ENCODE data around the gene MYO1D. TPM values are rescaled to one million over a fixed set of nuclear protein-coding genes. Genes with fewer than 3 reads are reported as not detected.
A peak's percentile ranks its signal among the peaks of the same experiment; 100 is the strongest.

MYO1D gene
- polyA plus RNA-seq, 2 donors: 31.8 to 43.2 TPM

DNA sequence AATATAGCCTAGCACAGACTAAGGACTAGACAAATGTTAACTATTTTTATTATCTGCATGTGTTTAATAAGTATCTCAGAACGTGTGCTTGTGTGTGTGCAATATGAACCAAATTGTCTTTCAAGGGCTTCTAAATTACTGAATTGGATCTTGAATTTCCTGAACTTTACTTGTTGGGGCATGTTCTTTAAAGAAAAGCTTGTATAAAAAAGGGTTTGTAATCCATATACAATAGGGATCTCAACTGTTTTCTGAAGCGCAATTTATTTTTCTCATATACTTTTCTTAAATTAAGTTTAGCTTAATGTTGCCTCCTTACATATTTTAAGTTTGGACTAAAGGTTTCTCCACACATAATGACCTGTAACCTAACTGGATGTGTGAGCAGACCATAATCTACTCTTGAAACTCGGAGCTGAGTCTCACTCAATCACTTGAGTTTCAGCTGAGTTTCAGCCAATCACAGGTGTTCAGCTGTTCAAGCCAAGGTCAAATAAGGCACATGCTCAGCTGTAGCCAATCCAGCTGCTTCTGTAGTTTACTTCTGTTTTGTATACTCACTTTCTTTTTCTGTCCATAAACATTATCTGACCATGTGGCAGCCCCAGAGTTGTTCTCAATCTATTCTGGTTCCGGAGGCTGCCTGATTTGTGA is 317.8 kb downstream of the MYO1D start:
- WGBS, 2 donors: 50 to 58% methylated on average over 4 of the region's 4 CpGs
- no peak overlapping the region for H3K4me3 ChIP-seq (ENCODE audit: low read depth in 1 of 2, low read length in 2 of 2)
- H3K27ac ChIP-seq (ENCODE audit: low read depth in 2 of 2, low read length in 1 of 2): peak overlapping the region; percentile 33 to 56
- no peaks in the 10 kb centered on the region for H3K36me3 ChIP-seq (ENCODE audit: control insufficient read depth in 2 of 2, insufficient read depth in 2 of 2, low read length in 1 of 2)
- no peaks in the 10 kb centered on the region for H3K27me3 ChIP-seq (ENCODE audit: control insufficient read depth in 1 of 2, insufficient read depth in 2 of 2, low read length in 2 of 2)
- no peaks in the 10 kb centered on the region for H3K9me3 ChIP-seq (ENCODE audit: control insufficient read depth in 2 of 2, insufficient read depth in 1 of 2, low read depth in 1 of 2, low read length in 1 of 2)
- H3K4me1 ChIP-seq (ENCODE audit: control insufficient read depth in 2 of 2, insufficient read depth in 2 of 2, low read length in 1 of 2): peaks cover 0 to 2% of the 10 kb centered on the region in 2 donors

DNA sequence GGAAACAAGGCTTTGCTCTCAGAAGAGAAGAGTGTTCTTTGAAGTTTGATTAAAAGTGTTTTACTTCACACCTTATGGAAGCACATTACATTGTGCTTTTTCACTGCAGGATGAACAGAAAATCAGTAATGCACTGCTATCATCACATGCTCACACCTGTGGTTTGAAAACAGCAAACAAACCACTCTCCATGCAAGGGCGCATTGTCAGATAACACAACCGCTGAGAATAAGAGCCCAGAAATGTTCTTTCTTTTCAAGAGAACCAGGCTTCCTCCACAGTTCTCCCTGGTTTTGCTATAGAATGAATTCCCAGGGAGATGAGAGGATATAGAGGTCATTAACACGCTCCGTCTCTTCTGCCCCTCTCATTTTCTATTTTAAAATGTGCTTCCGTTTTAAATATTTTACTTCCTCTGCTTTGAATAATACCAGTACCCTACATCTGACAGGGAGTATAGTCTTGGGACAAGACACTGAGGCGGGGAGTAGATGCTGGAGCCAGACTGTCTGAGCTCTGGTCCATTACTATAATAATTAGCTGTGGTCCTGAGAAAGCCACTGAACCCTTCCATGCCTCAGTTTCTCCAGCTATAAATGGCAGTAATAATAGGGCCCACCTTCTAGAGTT is 318.5 kb downstream of the MYO1D start:
- H3K27ac ChIP-seq (ENCODE audit: low read depth in 2 of 2, low read length in 1 of 2): peak overlapping the region; percentile 38 to 81
- H3K4me1 ChIP-seq (ENCODE audit: control insufficient read depth in 2 of 2, insufficient read depth in 2 of 2, low read length in 1 of 2): peaks cover 2 to 3% of the 10 kb centered on the region in 2 donors
- WGBS, 2 donors: 59 to 68% methylated on average over 6 of the region's 6 CpGs

DNA sequence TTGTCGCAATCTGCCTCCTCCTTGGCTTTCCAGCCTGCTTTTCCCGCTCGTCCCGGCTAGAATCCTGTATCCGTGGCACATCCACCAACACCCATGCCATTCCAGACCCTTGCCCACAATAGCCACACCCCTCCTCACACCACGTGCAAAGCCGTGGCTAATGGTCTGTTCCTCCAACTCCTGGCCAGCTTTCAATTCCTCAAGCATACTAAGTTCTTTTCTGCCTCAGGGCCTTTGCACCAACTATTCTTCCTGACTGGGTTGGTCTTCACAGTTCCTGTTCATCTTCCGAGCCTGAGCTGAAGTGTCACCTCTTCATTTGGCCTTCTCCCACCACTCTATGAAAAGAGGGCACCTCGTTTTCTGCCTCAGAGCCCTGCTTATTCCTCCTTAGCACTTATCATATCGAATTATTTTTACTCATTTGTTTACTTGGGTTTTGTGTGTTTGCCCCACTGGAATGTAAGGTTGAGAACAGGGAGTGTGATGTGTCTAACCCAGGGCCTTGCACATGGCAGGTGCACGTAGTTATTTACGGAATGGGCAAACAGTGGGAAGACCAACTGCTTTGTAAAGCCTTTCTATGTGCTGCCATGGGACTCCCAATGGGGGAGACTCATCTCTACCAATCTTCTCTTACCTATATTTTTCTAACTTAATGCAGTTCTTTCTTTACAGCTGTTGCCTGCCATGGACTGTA is 321.2 kb downstream of the MYO1D start:
- Histone ChIP-seq H3K27ac (ENCODE audit: low read depth in 2 of 2, low read length in 1 of 2) (no peak overlapping the region), H3K4me1 (ENCODE audit: control insufficient read depth in 2 of 2, insufficient read depth in 2 of 2, low read length in 1 of 2) (peaks cover 3 to 4% of the 10 kb centered on the region in 2 donors), H3K4me3 (ENCODE audit: low read depth in 1 of 2, low read length in 2 of 2) (no peak overlapping the region), H3K9me3 (ENCODE audit: control insufficient read depth in 2 of 2, insufficient read depth in 1 of 2, low read depth in 1 of 2, low read length in 1 of 2) (no peaks in the 10 kb centered on the region), H3K36me3 (ENCODE audit: control insufficient read depth in 2 of 2, insufficient read depth in 2 of 2, low read length in 1 of 2) (no peaks in the 10 kb centered on the region), H3K27me3 (ENCODE audit: control insufficient read depth in 1 of 2, insufficient read depth in 2 of 2, low read length in 2 of 2) (no peaks in the 10 kb centered on the region)
- 89 to 94% methylated on average over 12 of the region's 12 CpGs for WGBS, 2 donors

More for the DNA sequence above, 318.5 kb downstream of the MYO1D start:
- Histone ChIP-seq H3K27me3 (ENCODE audit: control insufficient read depth in 1 of 2, insufficient read depth in 2 of 2, low read length in 2 of 2) (no peaks in the 10 kb centered on the region), H3K9me3 (ENCODE audit: control insufficient read depth in 2 of 2, insufficient read depth in 1 of 2, low read depth in 1 of 2, low read length in 1 of 2) (no peaks in the 10 kb centered on the region), H3K36me3 (ENCODE audit: control insufficient read depth in 2 of 2, insufficient read depth in 2 of 2, low read length in 1 of 2) (no peaks in the 10 kb centered on the region), H3K4me3 (ENCODE audit: low read depth in 1 of 2, low read length in 2 of 2) (no peak overlapping the region)

DNA sequence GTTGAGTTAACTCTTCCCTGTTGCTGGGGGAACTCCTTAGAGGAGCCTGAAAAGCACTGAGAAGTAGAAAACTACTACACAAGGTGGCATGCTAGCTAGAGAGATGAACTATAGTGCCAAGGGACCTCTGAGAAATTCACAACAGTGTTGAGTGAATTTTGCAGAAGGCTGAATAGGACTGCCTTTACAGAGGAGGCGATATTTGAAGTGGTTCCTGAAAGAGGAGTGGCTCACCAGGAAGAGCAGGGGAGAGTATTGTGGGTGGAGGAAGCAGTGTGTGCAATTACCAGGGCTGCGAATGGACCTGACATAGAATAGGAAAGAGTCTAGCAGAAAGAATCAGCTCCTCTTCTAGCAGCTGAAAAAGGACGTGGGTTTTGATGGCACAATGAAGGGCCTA is 323.8 kb downstream of the MYO1D start:
- peaks cover 3 to 4% of the 10 kb centered on the region in 2 donors for H3K4me1 ChIP-seq (ENCODE audit: control insufficient read depth in 2 of 2, insufficient read depth in 2 of 2, low read length in 1 of 2)
- WGBS, 2 donors: 48 to 50% methylated on average over 3 of the region's 3 CpGs

DNA sequence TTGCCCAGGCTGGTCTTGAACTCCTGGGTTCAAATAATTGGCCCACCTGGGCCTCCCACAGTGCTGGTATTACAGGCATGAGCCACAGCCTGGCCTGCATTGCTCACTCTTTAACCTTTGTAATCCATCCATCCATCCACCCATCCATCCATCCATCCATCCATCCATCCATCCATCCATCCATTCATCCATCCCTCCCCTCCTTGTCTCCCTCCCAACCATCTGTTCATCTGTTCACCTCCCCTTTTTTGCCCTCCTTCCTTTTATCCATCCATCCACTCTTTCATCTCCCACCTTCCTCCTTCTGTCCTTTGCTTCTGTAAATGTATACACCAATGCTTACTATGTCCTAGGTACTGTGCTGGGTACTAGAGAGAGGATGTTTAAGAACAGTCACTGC is 324.6 kb downstream of the MYO1D start:
- peak overlapping the region; percentile 94 to 96 for H3K27ac ChIP-seq (ENCODE audit: low read depth in 2 of 2, low read length in 1 of 2)
- no peaks in the 10 kb centered on the region for H3K27me3 ChIP-seq (ENCODE audit: control insufficient read depth in 1 of 2, insufficient read depth in 2 of 2, low read length in 2 of 2)
- peaks cover 3 to 4% of the 10 kb centered on the region in 2 donors for H3K4me1 ChIP-seq (ENCODE audit: control insufficient read depth in 2 of 2, insufficient read depth in 2 of 2, low read length in 1 of 2)
- no peaks in the 10 kb centered on the region for H3K36me3 ChIP-seq (ENCODE audit: control insufficient read depth in 2 of 2, insufficient read depth in 2 of 2, low read length in 1 of 2)
- no peaks in the 10 kb centered on the region for H3K9me3 ChIP-seq (ENCODE audit: control insufficient read depth in 2 of 2, insufficient read depth in 1 of 2, low read depth in 1 of 2, low read length in 1 of 2)
- H3K4me3 ChIP-seq (ENCODE audit: low read depth in 1 of 2, low read length in 2 of 2): no peak overlapping the region

More for the DNA sequence above, 323.8 kb downstream of the MYO1D start:
- Histone ChIP-seq H3K4me3 (ENCODE audit: low read depth in 1 of 2, low read length in 2 of 2) (no peak overlapping the region), H3K9me3 (ENCODE audit: control insufficient read depth in 2 of 2, insufficient read depth in 1 of 2, low read depth in 1 of 2, low read length in 1 of 2) (no peaks in the 10 kb centered on the region), H3K36me3 (ENCODE audit: control insufficient read depth in 2 of 2, insufficient read depth in 2 of 2, low read length in 1 of 2) (no peaks in the 10 kb centered on the region), H3K27me3 (ENCODE audit: control insufficient read depth in 1 of 2, insufficient read depth in 2 of 2, low read length in 2 of 2) (no peaks in the 10 kb centered on the region), H3K27ac (ENCODE audit: low read depth in 2 of 2, low read length in 1 of 2) (peak overlapping the region; percentile 78 to 96)

DNA sequence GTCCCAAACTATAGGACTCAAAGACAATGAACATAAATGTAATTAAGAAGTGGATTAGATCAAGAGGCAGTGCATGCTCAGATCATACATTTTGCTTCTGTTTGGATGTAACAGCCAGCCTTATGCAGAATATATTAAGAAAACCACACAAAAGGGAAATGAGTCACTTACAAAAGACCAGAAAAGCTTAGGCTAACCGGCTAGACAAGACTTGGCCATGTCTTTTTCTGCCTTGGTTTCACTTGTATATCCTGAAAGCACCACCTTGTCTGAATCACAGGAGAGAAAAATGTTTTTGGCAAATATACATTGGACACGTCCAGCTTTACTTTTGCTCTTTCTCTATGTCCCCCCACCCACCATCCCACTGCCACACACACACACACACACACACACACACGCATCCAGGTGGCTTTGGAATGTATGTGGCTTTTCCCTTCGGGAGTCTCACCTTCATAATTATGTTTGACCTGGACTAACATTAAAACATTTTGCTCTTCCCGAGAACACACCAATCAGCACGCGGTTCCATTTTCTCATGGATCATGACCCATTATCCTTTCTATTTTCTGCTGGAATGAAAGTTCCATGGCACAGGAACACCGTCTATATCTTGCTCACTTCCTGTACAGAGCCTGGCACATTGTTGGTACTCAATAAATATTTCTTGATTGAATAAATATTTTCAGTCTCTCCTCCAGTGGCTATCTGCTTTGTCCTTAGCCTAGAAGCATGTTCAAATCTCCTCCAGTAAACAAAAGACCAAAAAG is 325.6 kb downstream of the MYO1D start:
- Histone ChIP-seq H3K27me3 (ENCODE audit: control insufficient read depth in 1 of 2, insufficient read depth in 2 of 2, low read length in 2 of 2) (no peaks in the 10 kb centered on the region), H3K4me3 (ENCODE audit: low read depth in 1 of 2, low read length in 2 of 2) (peak overlapping the region in 1 of 2 donors; percentile 27), H3K27ac (ENCODE audit: low read depth in 2 of 2, low read length in 1 of 2) (peak overlapping the region; percentile 94 to 96), H3K9me3 (ENCODE audit: control insufficient read depth in 2 of 2, insufficient read depth in 1 of 2, low read depth in 1 of 2, low read length in 1 of 2) (no peaks in the 10 kb centered on the region), H3K36me3 (ENCODE audit: control insufficient read depth in 2 of 2, insufficient read depth in 2 of 2, low read length in 1 of 2) (no peaks in the 10 kb centered on the region), H3K4me1 (ENCODE audit: control insufficient read depth in 2 of 2, insufficient read depth in 2 of 2, low read length in 1 of 2) (peaks cover 3 to 4% of the 10 kb centered on the region in 2 donors)
- 43 to 61% methylated on average over 8 of the region's 8 CpGs for WGBS, 2 donors

DNA sequence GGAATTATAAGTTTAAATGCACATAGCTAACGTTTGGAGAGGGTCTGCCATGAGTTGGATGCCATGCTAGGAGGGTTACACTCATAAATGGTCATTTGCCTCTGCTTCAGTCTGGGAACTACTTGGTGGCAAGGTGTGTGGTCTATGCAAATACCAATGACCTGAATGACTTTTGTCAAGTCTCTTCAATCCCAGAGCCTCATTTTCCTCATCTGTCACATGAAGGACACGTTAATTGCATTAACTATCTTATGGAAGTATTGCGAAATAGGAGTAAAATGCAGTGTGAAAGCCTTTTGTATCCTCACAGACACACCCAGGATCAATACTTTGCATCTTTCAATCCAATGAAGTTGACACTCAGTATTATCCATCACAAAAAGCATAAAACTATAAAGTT is 327.4 kb downstream of the MYO1D start:
- H3K9me3 ChIP-seq (ENCODE audit: control insufficient read depth in 2 of 2, insufficient read depth in 1 of 2, low read depth in 1 of 2, low read length in 1 of 2): no peaks in the 10 kb centered on the region
- H3K27me3 ChIP-seq (ENCODE audit: control insufficient read depth in 1 of 2, insufficient read depth in 2 of 2, low read length in 2 of 2): no peaks in the 10 kb centered on the region
- peak overlapping the region; percentile 65 to 70 for H3K27ac ChIP-seq (ENCODE audit: low read depth in 2 of 2, low read length in 1 of 2)
- H3K4me1 ChIP-seq (ENCODE audit: control insufficient read depth in 2 of 2, insufficient read depth in 2 of 2, low read length in 1 of 2): peaks cover 2 to 3% of the 10 kb centered on the region in 2 donors
- no peak overlapping the region for H3K4me3 ChIP-seq (ENCODE audit: low read depth in 1 of 2, low read length in 2 of 2)
- no peaks in the 10 kb centered on the region for H3K36me3 ChIP-seq (ENCODE audit: control insufficient read depth in 2 of 2, insufficient read depth in 2 of 2, low read length in 1 of 2)
- WGBS, 2 donors: 68 to 80% methylated on average over 3 of the region's 3 CpGs

DNA sequence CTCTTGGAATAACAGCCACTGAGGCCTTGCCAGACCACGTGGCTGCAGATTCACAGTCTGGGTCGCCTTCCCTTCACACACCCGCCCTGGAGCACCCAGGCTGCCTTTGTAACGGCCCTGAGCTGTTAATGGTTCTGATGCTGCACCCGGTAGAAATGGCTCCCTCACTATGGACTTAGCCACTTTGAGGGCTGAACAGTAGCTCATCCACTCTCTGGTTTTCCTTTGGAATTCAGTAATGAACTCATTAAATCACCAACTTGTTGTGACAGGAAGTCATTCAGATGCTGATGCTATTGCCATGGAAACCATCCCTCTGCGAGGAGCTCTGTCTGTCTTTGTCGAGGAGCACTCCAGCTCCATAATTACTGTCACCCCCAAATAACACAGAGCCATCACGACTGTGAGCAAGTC is 330.9 kb downstream of the MYO1D start:
- H3K27ac ChIP-seq (ENCODE audit: low read depth in 2 of 2, low read length in 1 of 2): no peak overlapping the region
- no peaks in the 10 kb centered on the region for H3K27me3 ChIP-seq (ENCODE audit: control insufficient read depth in 1 of 2, insufficient read depth in 2 of 2, low read length in 2 of 2)
- H3K9me3 ChIP-seq (ENCODE audit: control insufficient read depth in 2 of 2, insufficient read depth in 1 of 2, low read depth in 1 of 2, low read length in 1 of 2): no peaks in the 10 kb centered on the region
- H3K36me3 ChIP-seq (ENCODE audit: control insufficient read depth in 2 of 2, insufficient read depth in 2 of 2, low read length in 1 of 2): no peaks in the 10 kb centered on the region
- WGBS, 2 donors: 49% methylated on average over 8 of the region's 8 CpGs
- H3K4me1 ChIP-seq (ENCODE audit: control insufficient read depth in 2 of 2, insufficient read depth in 2 of 2, low read length in 1 of 2): no peaks in the 10 kb centered on the region
- no peak overlapping the region for H3K4me3 ChIP-seq (ENCODE audit: low read depth in 1 of 2, low read length in 2 of 2)

DNA sequence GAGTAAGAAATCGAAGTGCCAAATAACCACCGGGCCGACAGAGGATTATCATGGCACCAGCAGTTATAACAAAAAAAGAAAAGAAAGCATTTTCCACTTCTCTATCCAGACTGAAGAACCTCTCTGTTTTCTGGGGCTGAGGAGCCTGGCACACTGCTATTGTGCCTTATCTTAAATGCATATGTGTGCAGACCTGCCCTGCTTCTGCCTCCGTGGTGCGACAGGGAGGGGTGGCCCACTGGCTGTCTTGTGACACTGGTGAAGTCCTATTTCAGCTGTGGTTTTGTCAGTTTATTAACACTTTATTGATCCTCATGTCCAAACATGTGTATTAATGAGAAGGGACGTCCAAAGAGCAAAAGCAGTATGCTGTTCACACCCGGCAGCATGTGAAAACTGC is 334.7 kb downstream of the MYO1D start:
- Histone ChIP-seq H3K4me1 (ENCODE audit: control insufficient read depth in 2 of 2, insufficient read depth in 2 of 2, low read length in 1 of 2) (no peaks in the 10 kb centered on the region), H3K27me3 (ENCODE audit: control insufficient read depth in 1 of 2, insufficient read depth in 2 of 2, low read length in 2 of 2) (no peaks in the 10 kb centered on the region), H3K9me3 (ENCODE audit: control insufficient read depth in 2 of 2, insufficient read depth in 1 of 2, low read depth in 1 of 2, low read length in 1 of 2) (no peaks in the 10 kb centered on the region), H3K36me3 (ENCODE audit: control insufficient read depth in 2 of 2, insufficient read depth in 2 of 2, low read length in 1 of 2) (no peaks in the 10 kb centered on the region), H3K4me3 (ENCODE audit: low read depth in 1 of 2, low read length in 2 of 2) (no peak overlapping the region), H3K27ac (ENCODE audit: low read depth in 2 of 2, low read length in 1 of 2) (no peak overlapping the region)
- WGBS, 2 donors: 82 to 84% methylated on average over 7 of the region's 7 CpGs
